ENCODE data around the gene ZNF618. TPM values are rescaled to one million over a fixed set of nuclear protein-coding genes. Genes with fewer than 3 reads are reported as not detected.

The ZNF618 gene
- polyA plus RNA-seq, 1 experiment, result 8.7 TPM

DNA sequence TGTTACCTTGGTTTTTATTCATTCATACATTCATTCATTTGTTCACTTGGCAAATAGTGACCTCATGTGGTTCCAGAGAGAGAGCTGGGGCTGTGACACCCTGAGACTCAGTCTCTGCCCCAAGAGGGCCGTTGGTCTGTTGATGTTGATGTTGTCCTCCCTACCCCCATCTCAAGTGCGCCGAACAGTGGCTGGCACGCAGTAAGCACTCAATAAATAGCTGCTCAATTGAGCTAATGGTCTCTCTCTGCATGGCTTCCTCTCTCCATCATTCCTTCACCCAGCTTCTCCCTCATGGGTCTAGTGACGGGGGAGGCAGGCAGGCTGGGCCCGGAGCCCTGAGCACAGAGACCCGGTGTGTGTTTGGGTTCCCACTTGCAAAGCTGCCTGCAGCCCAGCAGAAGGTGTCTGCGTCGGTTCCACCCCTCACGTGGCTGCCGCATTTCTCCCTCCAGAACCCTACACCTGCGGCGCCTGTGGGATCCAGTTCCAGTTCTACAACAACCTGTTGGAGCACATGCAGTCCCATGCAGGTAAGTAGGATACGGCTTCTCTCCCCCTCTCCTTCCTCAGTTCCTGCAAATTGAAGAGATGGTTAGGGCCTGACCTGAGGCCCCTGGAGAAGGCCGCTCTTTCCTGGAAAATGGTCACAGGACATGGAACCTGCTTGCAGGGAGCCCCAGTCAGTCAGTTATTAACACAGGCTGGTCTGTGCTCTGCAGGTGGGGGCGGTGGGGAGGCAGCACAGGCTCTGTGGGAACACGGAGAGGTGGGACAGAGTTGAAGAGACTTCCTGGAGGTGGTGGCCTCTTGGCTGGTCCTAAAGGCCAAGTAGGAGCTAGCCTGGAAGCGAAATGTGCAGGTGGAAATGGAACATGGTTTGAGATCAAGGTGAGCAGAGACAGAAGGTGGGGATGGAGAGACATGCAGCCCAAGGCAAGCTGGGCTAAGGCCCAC, 160.0 kb downstream of the ZNF618 start:
- Histone ChIP-seq H3K27ac (ENCODE audit: low read depth, low read length) (no peak overlapping the region), H3K4me3 (ENCODE audit: low read depth, low read length) (no peak overlapping the region), H3K9me3 (ENCODE audit: control insufficient read depth, insufficient read depth, low read length) (no peaks in the 10 kb centered on the region), H3K27me3 (ENCODE audit: control insufficient read depth, insufficient read depth, low read length) (no peaks in the 10 kb centered on the region)
- no peak for DNase-seq (ENCODE audit: low read depth, low spot score)
- ChIA-PET POLR2A (no interaction called here), CTCF (no interaction called here)
- TF ChIP-seq, protein P1, sequence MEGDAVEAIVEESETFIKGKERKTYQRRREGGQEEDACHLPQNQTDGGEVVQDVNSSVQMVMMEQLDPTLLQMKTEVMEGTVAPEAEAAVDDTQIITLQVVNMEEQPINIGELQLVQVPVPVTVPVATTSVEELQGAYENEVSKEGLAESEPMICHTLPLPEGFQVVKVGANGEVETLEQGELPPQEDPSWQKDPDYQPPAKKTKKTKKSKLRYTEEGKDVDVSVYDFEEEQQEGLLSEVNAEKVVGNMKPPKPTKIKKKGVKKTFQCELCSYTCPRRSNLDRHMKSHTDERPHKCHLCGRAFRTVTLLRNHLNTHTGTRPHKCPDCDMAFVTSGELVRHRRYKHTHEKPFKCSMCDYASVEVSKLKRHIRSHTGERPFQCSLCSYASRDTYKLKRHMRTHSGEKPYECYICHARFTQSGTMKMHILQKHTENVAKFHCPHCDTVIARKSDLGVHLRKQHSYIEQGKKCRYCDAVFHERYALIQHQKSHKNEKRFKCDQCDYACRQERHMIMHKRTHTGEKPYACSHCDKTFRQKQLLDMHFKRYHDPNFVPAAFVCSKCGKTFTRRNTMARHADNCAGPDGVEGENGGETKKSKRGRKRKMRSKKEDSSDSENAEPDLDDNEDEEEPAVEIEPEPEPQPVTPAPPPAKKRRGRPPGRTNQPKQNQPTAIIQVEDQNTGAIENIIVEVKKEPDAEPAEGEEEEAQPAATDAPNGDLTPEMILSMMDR (IDR thresholded peaks at IDR 0.05; ENCODE audit: low read depth, low read length), result no peak

DNA sequence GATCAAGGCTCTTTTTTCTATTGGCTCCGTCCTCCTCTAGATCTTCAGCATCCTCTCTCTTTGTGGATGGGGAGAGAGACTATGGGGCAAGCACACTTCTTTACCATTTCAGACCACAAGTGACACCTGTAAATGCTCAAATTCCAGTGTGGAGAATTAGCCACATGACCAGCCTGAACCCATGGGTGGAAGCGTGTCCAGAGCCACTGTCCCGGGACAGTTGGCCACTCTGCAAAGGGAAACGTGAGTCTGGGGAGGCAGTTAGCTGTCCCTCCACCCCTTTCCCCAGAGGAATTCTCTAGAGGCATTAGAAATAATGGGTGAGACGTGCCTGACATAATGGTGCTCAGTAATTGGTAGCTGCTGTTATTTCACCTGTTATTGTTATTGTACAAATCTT, 161.1 kb downstream of the ZNF618 start:
- no peaks in the 10 kb centered on the region for H3K9me3 ChIP-seq (ENCODE audit: control insufficient read depth, insufficient read depth, low read length)
- no peak overlapping the region for H3K4me3 ChIP-seq (ENCODE audit: low read depth, low read length)
- DNase-seq (ENCODE audit: low read depth, low spot score), result no peak
- TF ChIP-seq, protein P1 (IDR thresholded peaks at IDR 0.05; ENCODE audit: low read depth, low read length), result no peak
- ChIA-PET CTCF (interaction anchor here (0.8 kb wide), 1 partner anchor 10 kb away, joined by 3 read pairs; no protein-coding TSS in a partner anchor), POLR2A (no interaction called here)
- no peak overlapping the region for H3K27ac ChIP-seq (ENCODE audit: low read depth, low read length)
- H3K27me3 ChIP-seq (ENCODE audit: control insufficient read depth, insufficient read depth, low read length), result no peaks in the 10 kb centered on the region

DNA sequence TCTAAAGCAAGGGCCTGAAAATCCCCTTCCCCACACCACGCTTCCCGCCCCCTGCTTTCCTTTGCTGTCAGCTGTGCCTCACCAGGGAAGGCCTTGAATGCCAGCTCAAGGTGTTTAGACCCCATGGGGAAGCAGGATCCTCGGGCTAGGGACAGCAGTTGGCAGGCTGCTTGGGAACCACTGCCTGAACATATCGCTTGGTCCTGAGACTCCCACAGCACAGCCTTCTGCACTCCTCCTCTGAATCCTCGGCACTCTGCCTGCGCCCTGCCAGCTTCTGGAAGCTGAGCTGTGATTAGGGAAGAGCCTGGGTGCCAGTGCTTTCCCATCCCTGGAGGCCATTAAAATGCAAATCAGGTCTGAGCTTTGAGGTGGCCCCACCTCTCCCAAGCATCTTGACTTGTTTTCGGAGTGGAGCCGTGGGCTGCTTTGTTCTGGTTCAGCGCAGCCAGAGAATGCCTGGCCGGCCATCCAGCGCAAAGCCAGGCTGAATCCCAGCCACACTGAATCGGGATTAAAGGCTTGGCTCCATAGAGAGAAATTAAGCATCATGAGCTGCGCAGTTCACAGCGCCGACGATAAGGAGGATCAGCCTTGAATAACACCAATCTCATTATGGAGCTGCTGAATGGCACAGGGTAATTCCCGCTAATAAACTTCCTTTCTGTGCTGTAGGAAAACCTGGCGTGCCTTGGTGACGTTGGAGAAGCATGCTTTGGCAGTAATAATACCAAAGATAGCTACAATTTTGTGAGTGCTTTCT, 162.0 kb downstream of the ZNF618 start:
- DNase-seq (ENCODE audit: low read depth, low spot score), result no peak
- TF ChIP-seq, protein P1 (IDR thresholded peaks at IDR 0.05; ENCODE audit: low read depth, low read length), result no peak
- POLR2A ChIA-PET, result no interaction called here
- Histone ChIP-seq H3K4me3 (ENCODE audit: low read depth, low read length) (no peak overlapping the region), H3K9me3 (ENCODE audit: control insufficient read depth, insufficient read depth, low read length) (no peaks in the 10 kb centered on the region), H3K27ac (ENCODE audit: low read depth, low read length) (no peak overlapping the region), H3K27me3 (ENCODE audit: control insufficient read depth, insufficient read depth, low read length) (no peaks in the 10 kb centered on the region)
- CTCF ChIA-PET, result no interaction called here

DNA sequence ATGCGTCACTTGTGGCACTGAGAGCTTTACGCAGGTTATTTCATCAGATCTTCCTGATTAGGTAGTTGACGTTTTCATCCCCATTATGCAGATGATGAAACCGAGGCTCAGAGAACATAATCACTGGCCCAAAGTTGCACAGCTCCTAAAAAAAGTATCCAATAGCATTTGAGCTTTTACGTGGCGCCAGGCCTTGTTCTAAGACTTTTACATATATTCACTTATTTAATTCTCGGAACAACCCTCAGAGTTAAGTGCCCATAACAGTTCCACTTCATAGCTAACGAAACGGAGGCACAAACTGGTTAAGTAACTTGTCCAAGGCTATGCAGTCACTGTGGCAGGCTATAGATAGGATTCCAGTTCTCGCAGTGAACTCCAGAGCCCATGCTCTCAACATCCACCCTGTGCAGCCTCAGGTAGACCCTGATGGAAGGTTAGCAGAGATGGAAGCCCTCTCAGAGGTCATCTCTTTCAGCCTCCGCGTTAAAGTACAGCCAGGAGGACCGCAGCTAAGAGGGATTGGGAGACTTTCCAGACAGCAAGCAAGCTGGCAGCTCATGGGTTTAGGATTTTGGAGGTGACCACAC, 162.7 kb downstream of the ZNF618 start:
- ChIA-PET CTCF (interaction anchor here (0.6 to 1.2 kb wide), 2 partner anchors 44 to 278 kb away, joined by 4 read pairs; no protein-coding TSS in a partner anchor), POLR2A (no interaction called here)
- no peak overlapping the region for H3K27ac ChIP-seq (ENCODE audit: low read depth, low read length)
- no peak overlapping the region for H3K4me3 ChIP-seq (ENCODE audit: low read depth, low read length)
- TF ChIP-seq, protein P1 (IDR thresholded peaks at IDR 0.05; ENCODE audit: low read depth, low read length), result no peak
- H3K9me3 ChIP-seq (ENCODE audit: control insufficient read depth, insufficient read depth, low read length), result no peaks in the 10 kb centered on the region
- no peaks in the 10 kb centered on the region for H3K27me3 ChIP-seq (ENCODE audit: control insufficient read depth, insufficient read depth, low read length)
- DNase-seq (ENCODE audit: low read depth, low spot score), result no peak
